ENCODE results near the gene RLBP1. TPM values are rescaled to one million over a fixed set of nuclear protein-coding genes. Genes with fewer than 3 reads are reported as not detected.
A peak's percentile ranks its signal among the peaks of the same experiment; 100 is the strongest.

The RLBP1 gene
- total RNA-seq, 4 donors from 2014 or later, result 0.13 to 0.52 (median 0.50) TPM; not detected in 1

GRCh38 chr15:89175617-89176191, 45.7 kb downstream of the RLBP1 start:
- H3K9me3 ChIP-seq, result no peaks in the 10 kb centered on the region
- H3K27me3 ChIP-seq, result no peaks in the 10 kb centered on the region
- H3K27ac ChIP-seq (replicated peaks in 1 of 4), result no peak overlapping the region
- peaks cover 12 to 61% (median 47%) of the 10 kb centered on the region in 4 donors for H3K36me3 ChIP-seq
- H3K4me1 ChIP-seq, result peaks cover 11 to 50% (median 28%) of the 10 kb centered on the region in 4 donors
- intact Hi-C loops (cut with DNase I), result loop anchor here (2.0 to 5.0 kb wide), 2 partner anchors 119 to 273 kb away; no protein-coding TSS in a partner anchor
- DNase-seq (ENCODE audit: extremely low spot score), result no peak
- 85% methylated on average over 13 of the region's 13 CpGs for WGBS
- H3K4me3 ChIP-seq, result no peak overlapping the region
- no peak for TF ChIP-seq EP300 (IDR thresholded peaks at IDR 0.05)
- TF ChIP-seq POLR2A (IDR thresholded peaks at IDR 0.05; ENCODE audit: low read depth), result no peak
- no peak for TF ChIP-seq POLR2AphosphoS5 (IDR thresholded peaks at IDR 0.05)

GRCh38 chr15:89174476-89174875, 46.9 kb downstream of the RLBP1 start:
- Histone ChIP-seq H3K27me3 (no peaks in the 10 kb centered on the region), H3K4me1 (peaks cover 11 to 41% (median 28%) of the 10 kb centered on the region in 4 donors), H3K9me3 (no peaks in the 10 kb centered on the region), H3K4me3 (no peak overlapping the region), H3K27ac (replicated peaks in 1 of 4) (peak overlapping the region in 1 of 4 donors; percentile 17), H3K36me3 (peaks cover 12 to 48% (median 40%) of the 10 kb centered on the region in 4 donors)
- WGBS, result 62% methylated on average over 5 of the region's 5 CpGs
- intact Hi-C loops (cut with DNase I), result loop anchor here (5.0 kb wide), 1 partner anchor 42 kb away; no protein-coding TSS in a partner anchor
- TF ChIP-seq POLR2A (IDR thresholded peaks at IDR 0.05; ENCODE audit: low read depth) (no peak), POLR2AphosphoS5 (IDR thresholded peaks at IDR 0.05) (no peak), CTCF (IDR thresholded peaks at IDR 0.05) (no peak)
- DNase-seq (ENCODE audit: extremely low spot score), result no peak

- Histone ChIP-seq H3K4me1 (peaks cover 15 to 39% (median 32%) of the 10 kb centered on the region in 4 donors), H3K9me3 (no peaks in the 10 kb centered on the region), H3K27ac (replicated peaks in 1 of 4) (peak overlapping the region in 1 of 4 donors; percentile 5), H3K36me3 (peaks cover 12 to 33% (median 26%) of the 10 kb centered on the region in 4 donors), H3K27me3 (no peaks in the 10 kb centered on the region), H3K4me3 (no peak overlapping the region)
- DNase-seq (ENCODE audit: extremely low spot score), result no peak
- intact Hi-C loops (cut with DNase I), result loop anchor here (5.0 kb wide), 1 partner anchor 41 kb away; no protein-coding TSS in a partner anchor
- no peak for TF ChIP-seq EP300 (IDR thresholded peaks at IDR 0.05)
- TF ChIP-seq POLR2AphosphoS5 (IDR thresholded peaks at IDR 0.05), result no peak
- no peak for TF ChIP-seq POLR2A (IDR thresholded peaks at IDR 0.05; ENCODE audit: low read depth)
- TF ChIP-seq CTCF (IDR thresholded peaks at IDR 0.05), result no peak
- 78% methylated on average over 2 of the region's 2 CpGs for WGBS
Measured at GRCh38 chr15:89172921-89173320, 48.5 kb downstream of the RLBP1 start.

- Histone ChIP-seq H3K9me3 (no peaks in the 10 kb centered on the region), H3K4me3 (no peak overlapping the region), H3K27me3 (no peaks in the 10 kb centered on the region), H3K36me3 (peaks cover 5 to 20% (median 15%) of the 10 kb centered on the region in 4 donors), H3K27ac (replicated peaks in 1 of 4) (no peak overlapping the region), H3K4me1 (peaks cover 26 to 41% (median 39%) of the 10 kb centered on the region in 4 donors)
- no peak for DNase-seq (ENCODE audit: extremely low spot score)
- no peak for TF ChIP-seq EP300 (IDR thresholded peaks at IDR 0.05)
- no peak for TF ChIP-seq POLR2A (IDR thresholded peaks at IDR 0.05; ENCODE audit: low read depth)
- no peak for TF ChIP-seq POLR2AphosphoS5 (IDR thresholded peaks at IDR 0.05)
- TF ChIP-seq CTCF (IDR thresholded peaks at IDR 0.05), result peak; percentile 65 to 73 (median 70)
- WGBS, result 75% methylated on average over 12 of the region's 12 CpGs
- intact Hi-C loops (cut with DNase I), result loop anchor here (5.0 kb wide), 1 partner anchor 39 kb away; no protein-coding TSS in a partner anchor
Measured at GRCh38 chr15:89171136-89172072, 50.0 kb downstream of the RLBP1 start.

GRCh38 chr15:89170364-89170763, 51.0 kb downstream of the RLBP1 start:
- intact Hi-C loops (cut with DNase I), result loop anchor here (5.0 kb wide), 1 partner anchor 38 kb away; no protein-coding TSS in a partner anchor

More at GRCh38 chr15:89170364-89170763, 51.0 kb downstream of the RLBP1 start:
- no peak for TF ChIP-seq CTCF (IDR thresholded peaks at IDR 0.05)
- no peak for TF ChIP-seq POLR2AphosphoS5 (IDR thresholded peaks at IDR 0.05)
- TF ChIP-seq EP300 (IDR thresholded peaks at IDR 0.05), result no peak
- no peak for TF ChIP-seq POLR2A (IDR thresholded peaks at IDR 0.05; ENCODE audit: low read depth)
- peaks cover 0 to 9% (median 5%) of the 10 kb centered on the region in 4 donors for H3K36me3 ChIP-seq
- H3K27ac ChIP-seq (replicated peaks in 1 of 4), result no peak overlapping the region
- WGBS, result 95% methylated on average over 3 of the region's 3 CpGs
- no peak for DNase-seq (ENCODE audit: extremely low spot score)
- H3K4me3 ChIP-seq, result no peak overlapping the region
- no peaks in the 10 kb centered on the region for H3K27me3 ChIP-seq
- no peaks in the 10 kb centered on the region for H3K9me3 ChIP-seq
- H3K4me1 ChIP-seq, result peaks cover 36 to 52% (median 46%) of the 10 kb centered on the region in 4 donors

Measured in esophagus muscularis mucosa (tissue), 4 donors.